Measurements from ENCODE around the gene PSENEN. TPM values are rescaled to one million over a fixed set of nuclear protein-coding genes. Genes with fewer than 3 reads are reported as not detected.

The PSENEN gene
- total and polyA plus RNA-seq, 5 experiments from 2014 or later = 23.0 to 76.5 (median 68.7) TPM

DNA sequence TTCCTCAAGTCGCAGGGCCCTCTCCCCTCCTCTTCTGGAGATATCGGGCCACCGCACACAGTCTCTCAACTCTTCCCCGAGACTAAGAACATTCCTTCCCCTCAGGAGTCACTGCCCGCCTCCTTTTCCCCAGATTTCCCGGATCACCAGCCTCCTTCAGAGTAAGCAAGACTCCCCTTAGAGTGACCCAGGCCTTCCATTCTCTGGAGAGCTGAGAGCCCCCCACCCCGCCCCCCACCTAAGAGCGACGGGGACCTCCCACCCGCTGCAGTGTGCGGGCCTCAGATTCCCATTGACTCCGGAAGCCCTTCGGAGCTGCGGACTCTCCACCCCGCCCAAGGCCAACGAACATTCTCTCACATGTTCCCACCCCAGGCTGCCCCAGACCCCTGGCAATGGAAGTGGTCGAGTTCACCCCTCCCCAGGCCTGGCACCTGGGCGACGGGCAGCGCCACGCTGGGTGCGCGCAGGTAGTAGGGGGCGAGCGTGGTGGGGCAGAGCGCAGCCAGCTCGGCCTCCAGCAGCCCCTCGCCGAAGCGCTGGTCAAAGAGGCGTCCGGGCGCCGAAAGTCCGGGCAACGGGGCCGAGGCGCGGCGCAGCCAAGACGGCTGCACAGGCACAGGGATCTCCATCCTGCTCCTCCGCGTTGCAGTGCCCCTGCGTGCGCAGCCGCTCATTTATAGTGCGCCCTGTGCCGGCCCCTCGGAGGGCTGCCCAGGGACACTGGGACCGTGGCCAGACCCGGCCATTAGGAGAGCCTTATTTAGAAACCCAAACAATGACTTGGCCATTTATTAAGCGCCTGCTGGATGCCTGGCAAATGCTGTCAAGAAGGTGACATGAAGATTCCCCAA lies 11.2 kb downstream of the PSENEN start, which contains the start of gene HSPB6:
Gene HSPB6, minus strand, starts transcription at position 653 of the 854 bp plus-strand sequence. Its CDS starts 21 bp downstream, at position 632.
- Mint-ChIP-seq H3K4me3 (peak within 1 kb of the TSS; percentile 90 to 99 (median 98)), H3K9me3 (no peaks in the 10 kb centered on the region), H3K36me3 (peaks cover 0 to 24% (median 5%) of the 10 kb centered on the region in 3 donors), H3K27me3 (peaks cover 2 to 12% (median 9%) of the 10 kb centered on the region in 5 donors), H3K4me1 (peaks cover 16 to 41% (median 38%) of the 10 kb centered on the region in 4 donors), H3K27ac (peak within 1 kb of the TSS; percentile 93 to 98 (median 96))
- DNase-seq = no peak
- ATAC-seq = no peak
- POLR2A ChIA-PET = interaction anchor here (0.6 to 4.1 kb wide), 8 partner anchors 7 to 109 kb away, joined by 3 to 36 read pairs (median 5); partner anchors contain the start of genes COX6B1, IGFLR1, LIN37 and PSENEN

- H3K36me3 Mint-ChIP-seq = peaks cover 0 to 27% (median 5%) of the 10 kb centered on the region in 3 donors
- peak overlapping the region; percentile 90 to 99 (median 98) for H3K4me3 Mint-ChIP-seq
- H3K4me1 Mint-ChIP-seq = peaks cover 18 to 41% (median 40%) of the 10 kb centered on the region in 4 donors
- POLR2A ChIA-PET = interaction anchor here (0.6 to 4.1 kb wide), 7 partner anchors 8 to 55 kb away, joined by 3 to 36 read pairs (median 6); partner anchors contain the start of genes IGFLR1, LIN37, PSENEN and U2AF1L4
- H3K27ac Mint-ChIP-seq = peak overlapping the region in 6 of 10 donors; percentile 44 to 98 (median 94)
- ATAC-seq = no peak
- H3K27me3 Mint-ChIP-seq = peaks cover 2 to 12% (median 9%) of the 10 kb centered on the region in 5 donors
- DNase-seq = peak in 2 of 10 donors; percentile 21
- no peaks in the 10 kb centered on the region for H3K9me3 Mint-ChIP-seq
These were observed 11.8 kb downstream of the PSENEN start for GRCh38 chr19:35757231-35757748.

DNA sequence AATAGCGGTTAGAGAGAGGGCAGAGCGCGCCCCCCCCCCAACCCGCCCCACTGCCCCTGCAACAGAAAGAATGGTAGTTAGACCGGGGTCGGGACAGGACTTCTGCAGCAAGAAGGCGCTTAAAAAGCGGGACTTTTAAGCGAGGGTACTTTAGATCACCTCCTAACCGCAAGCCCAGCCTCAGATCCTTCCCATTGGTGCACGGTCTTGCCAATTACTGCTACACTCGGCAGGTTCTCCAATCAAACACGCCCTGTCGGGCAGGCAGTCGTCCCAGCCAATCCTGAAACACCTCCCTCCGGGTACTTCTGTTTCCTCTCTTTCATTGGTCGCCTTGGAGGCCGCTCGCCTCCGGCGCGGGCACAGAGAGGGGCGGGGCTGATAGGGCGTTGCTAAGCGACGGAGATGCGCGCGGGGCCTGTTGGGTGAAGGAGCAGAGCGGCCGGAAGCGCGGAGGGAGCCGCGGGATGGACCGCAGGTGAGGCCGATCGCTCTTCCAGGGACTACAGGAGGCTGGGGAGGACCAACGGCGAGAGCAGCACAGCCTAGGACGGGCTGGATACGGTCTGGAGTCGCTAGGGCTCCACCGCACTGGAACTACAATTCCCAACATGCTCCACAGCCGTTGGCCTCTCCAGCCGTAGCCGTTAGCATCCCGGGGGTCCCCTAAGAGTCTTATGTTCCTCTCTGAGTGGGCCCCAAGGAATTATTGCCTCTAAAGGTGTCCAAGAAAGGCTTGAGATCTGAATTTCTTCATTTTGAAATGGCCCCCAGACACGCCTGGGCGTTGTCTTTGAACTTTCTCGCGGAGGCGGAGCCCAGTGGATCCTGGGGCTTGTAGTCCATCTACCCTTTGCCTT lies 12.5 kb downstream of the PSENEN start, which contains the start of gene PROSER3:
Gene PROSER3, plus strand, starts transcription at position 428 of the 860 bp plus-strand sequence. Its CDS starts 40 bp downstream, at position 468.
- no peaks in the 10 kb centered on the region for H3K9me3 Mint-ChIP-seq
- peak; percentile 91 to 100 (median 99) for DNase-seq
- H3K4me1 Mint-ChIP-seq = peaks cover 18 to 41% (median 40%) of the 10 kb centered on the region in 4 donors
- H3K36me3 Mint-ChIP-seq = peaks cover 0 to 34% (median 5%) of the 10 kb centered on the region in 3 donors
- POLR2A ChIA-PET = interaction anchor here (0.9 to 4.1 kb wide), 7 partner anchors 10 to 55 kb away, joined by 4 to 36 read pairs (median 6); partner anchors contain the start of genes IGFLR1, LIN37, PSENEN and U2AF1L4
- peak within 1 kb of the TSS; percentile 93 to 98 (median 96) for H3K27ac Mint-ChIP-seq
- ATAC-seq = peak; percentile 97
- H3K4me3 Mint-ChIP-seq = peak within 1 kb of the TSS; percentile 90 to 99 (median 98)
- peaks cover 2 to 12% (median 9%) of the 10 kb centered on the region in 5 donors for H3K27me3 Mint-ChIP-seq

- ATAC-seq (no peak), DNase-seq (no peak)
- Mint-ChIP-seq H3K36me3 (peaks cover 0 to 40% (median 0%) of the 10 kb centered on the region in 3 donors), H3K9me3 (no peaks in the 10 kb centered on the region), H3K27me3 (peaks cover 2 to 11% (median 9%) of the 10 kb centered on the region in 5 donors), H3K27ac (peak overlapping the region in 4 of 10 donors; percentile 16 to 85 (median 46)), H3K4me3 (peak overlapping the region; percentile 16 to 98 (median 78)), H3K4me1 (peaks cover 17 to 41% (median 40%) of the 10 kb centered on the region in 4 donors)
- POLR2A ChIA-PET = interaction anchor here (1.3 to 1.8 kb wide), 2 partner anchors 15 to 18 kb away, joined by 4 to 7 read pairs; partner anchors contain the start of genes IGFLR1, PSENEN and U2AF1L4
These were observed 14.2 kb downstream of the PSENEN start for GRCh38 chr19:35759697-35760096.

- peaks cover 0 to 8% (median 5%) of the 10 kb centered on the region in 5 donors for H3K27me3 Mint-ChIP-seq
- no peak overlapping the region for H3K27ac Mint-ChIP-seq
- POLR2A ChIA-PET = interaction anchor here (1.8 kb wide), 1 partner anchor 16 kb away, joined by 7 read pairs; the partner anchor contains the start of genes PSENEN and U2AF1L4
- H3K9me3 Mint-ChIP-seq = no peaks in the 10 kb centered on the region
- peaks cover 0 to 42% (median 0%) of the 10 kb centered on the region in 3 donors for H3K36me3 Mint-ChIP-seq
- H3K4me1 Mint-ChIP-seq = peaks cover 13 to 38% (median 34%) of the 10 kb centered on the region in 4 donors
- ATAC-seq = no peak
- no peak for DNase-seq
- peak overlapping the region in 1 of 10 donors; percentile 30 for H3K4me3 Mint-ChIP-seq
These were observed 15.4 kb downstream of the PSENEN start for GRCh38 chr19:35760711-35761349.

DNA sequence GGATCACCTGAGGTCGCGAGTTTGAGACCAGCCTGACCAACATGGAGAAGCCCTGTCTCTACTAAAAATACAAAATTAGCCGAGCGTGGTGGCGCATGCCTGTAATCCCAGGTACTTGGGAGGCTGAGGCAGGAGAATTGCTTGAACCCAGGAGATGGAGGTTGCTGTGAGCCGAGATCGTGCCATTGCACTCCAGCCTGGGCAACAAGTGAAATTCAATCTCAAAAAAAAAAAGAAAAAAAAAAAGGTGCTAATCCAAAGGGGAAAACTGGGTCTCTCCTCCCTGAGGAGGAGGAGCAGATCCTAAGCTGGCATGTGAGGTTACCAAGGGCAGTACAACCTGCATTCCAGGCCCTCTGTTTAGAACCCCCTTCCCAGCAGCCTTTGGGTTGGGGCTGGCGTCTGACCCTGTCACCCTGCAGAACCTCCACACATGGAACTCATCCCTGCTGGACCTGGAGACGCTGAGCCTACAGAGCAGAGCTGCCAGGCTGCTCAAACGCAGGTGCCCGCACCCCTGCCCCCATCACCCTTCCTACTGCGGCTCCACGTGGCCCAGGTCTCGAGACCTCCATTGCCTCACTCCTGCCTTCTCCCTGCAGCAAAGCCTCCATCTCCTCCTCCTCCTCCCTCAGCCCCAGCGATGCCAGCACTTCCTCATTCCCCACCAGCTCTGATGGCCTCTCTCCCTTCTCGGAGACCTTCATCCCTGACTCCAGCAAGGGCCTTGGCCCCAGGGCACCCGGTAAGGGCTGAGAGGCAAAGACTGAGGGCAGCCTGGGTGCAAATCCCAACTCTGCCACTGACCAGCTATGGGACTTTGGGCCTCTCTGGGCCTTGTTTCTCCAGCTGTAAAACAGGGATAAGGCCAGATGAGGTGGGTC lies 19.2 kb downstream of the PSENEN start:
- Mint-ChIP-seq H3K27ac (no peak overlapping the region), H3K4me1 (peaks cover 2 to 12% (median 6%) of the 10 kb centered on the region in 4 donors), H3K9me3 (no peaks in the 10 kb centered on the region), H3K36me3 (peaks cover 0 to 51% (median 3%) of the 10 kb centered on the region in 3 donors), H3K27me3 (no peaks in the 10 kb centered on the region), H3K4me3 (no peak overlapping the region)
- DNase-seq (no peak), ATAC-seq (no peak)
- POLR2A ChIA-PET = interaction anchor here (1.3 kb wide), 1 partner anchor 17 kb away, joined by 4 read pairs; the partner anchor contains the start of gene LIN37

- DNase-seq (no peak), ATAC-seq (no peak)
- no peaks in the 10 kb centered on the region for H3K9me3 Mint-ChIP-seq
- H3K27ac Mint-ChIP-seq = no peak overlapping the region
- POLR2A ChIA-PET = interaction anchor here (0.6 to 1.0 kb wide), 2 partner anchors 18 to 23 kb away, joined by 3 to 4 read pairs; partner anchors contain the start of gene LIN37
- H3K36me3 Mint-ChIP-seq = peaks cover 0 to 46% (median 3%) of the 10 kb centered on the region in 3 donors
- H3K27me3 Mint-ChIP-seq = no peaks in the 10 kb centered on the region
- no peak overlapping the region for H3K4me3 Mint-ChIP-seq
- peaks cover 0 to 7% (median 3%) of the 10 kb centered on the region in 4 donors for H3K4me1 Mint-ChIP-seq
These were observed 21.2 kb downstream of the PSENEN start for GRCh38 chr19:35766571-35767104.

- no peaks in the 10 kb centered on the region for H3K9me3 Mint-ChIP-seq
- DNase-seq (no peak), ATAC-seq (no peak)
- H3K36me3 Mint-ChIP-seq = peaks cover 0 to 38% (median 3%) of the 10 kb centered on the region in 3 donors
- no peak overlapping the region for H3K27ac Mint-ChIP-seq
- POLR2A ChIA-PET = interaction anchor here (1.0 kb wide), 1 partner anchor 19 kb away, joined by 3 read pairs; the partner anchor contains the start of gene LIN37
- no peak overlapping the region for H3K4me3 Mint-ChIP-seq
- H3K4me1 Mint-ChIP-seq = peaks cover 0 to 5% (median 2%) of the 10 kb centered on the region in 4 donors
- H3K27me3 Mint-ChIP-seq = no peaks in the 10 kb centered on the region
These were observed 22.0 kb downstream of the PSENEN start for GRCh38 chr19:35767288-35768081.

GRCh38 chr19:35768082-35768421 lies 22.6 kb downstream of the PSENEN start:
- POLR2A ChIA-PET = no interaction called here
- no peaks in the 10 kb centered on the region for H3K27me3 Mint-ChIP-seq
- no peak for ATAC-seq
- H3K9me3 Mint-ChIP-seq = no peaks in the 10 kb centered on the region
- H3K36me3 Mint-ChIP-seq = peaks cover 0 to 33% (median 3%) of the 10 kb centered on the region in 3 donors
- peak overlapping the region in 1 of 10 donors; percentile 66 for H3K27ac Mint-ChIP-seq
- no peak overlapping the region for H3K4me3 Mint-ChIP-seq
- H3K4me1 Mint-ChIP-seq = peaks cover 0 to 5% (median 2%) of the 10 kb centered on the region in 4 donors
- no peak for DNase-seq

Data from naive thymus-derived CD8-positive, alpha-beta T cell (primary cell).